ENCODE results near the gene SVOP.

The SVOP gene

GRCh38 chr12:109004017-109004416, 16.9 kb downstream of the SVOP start:
- no peak for TF ChIP-seq NFIC (IDR thresholded peaks at IDR 0.05)
- no peak for TF ChIP-seq EP300 (IDR thresholded peaks at IDR 0.05; ENCODE audit: borderline replicate concordance)
- TF ChIP-seq, protein P1, sequence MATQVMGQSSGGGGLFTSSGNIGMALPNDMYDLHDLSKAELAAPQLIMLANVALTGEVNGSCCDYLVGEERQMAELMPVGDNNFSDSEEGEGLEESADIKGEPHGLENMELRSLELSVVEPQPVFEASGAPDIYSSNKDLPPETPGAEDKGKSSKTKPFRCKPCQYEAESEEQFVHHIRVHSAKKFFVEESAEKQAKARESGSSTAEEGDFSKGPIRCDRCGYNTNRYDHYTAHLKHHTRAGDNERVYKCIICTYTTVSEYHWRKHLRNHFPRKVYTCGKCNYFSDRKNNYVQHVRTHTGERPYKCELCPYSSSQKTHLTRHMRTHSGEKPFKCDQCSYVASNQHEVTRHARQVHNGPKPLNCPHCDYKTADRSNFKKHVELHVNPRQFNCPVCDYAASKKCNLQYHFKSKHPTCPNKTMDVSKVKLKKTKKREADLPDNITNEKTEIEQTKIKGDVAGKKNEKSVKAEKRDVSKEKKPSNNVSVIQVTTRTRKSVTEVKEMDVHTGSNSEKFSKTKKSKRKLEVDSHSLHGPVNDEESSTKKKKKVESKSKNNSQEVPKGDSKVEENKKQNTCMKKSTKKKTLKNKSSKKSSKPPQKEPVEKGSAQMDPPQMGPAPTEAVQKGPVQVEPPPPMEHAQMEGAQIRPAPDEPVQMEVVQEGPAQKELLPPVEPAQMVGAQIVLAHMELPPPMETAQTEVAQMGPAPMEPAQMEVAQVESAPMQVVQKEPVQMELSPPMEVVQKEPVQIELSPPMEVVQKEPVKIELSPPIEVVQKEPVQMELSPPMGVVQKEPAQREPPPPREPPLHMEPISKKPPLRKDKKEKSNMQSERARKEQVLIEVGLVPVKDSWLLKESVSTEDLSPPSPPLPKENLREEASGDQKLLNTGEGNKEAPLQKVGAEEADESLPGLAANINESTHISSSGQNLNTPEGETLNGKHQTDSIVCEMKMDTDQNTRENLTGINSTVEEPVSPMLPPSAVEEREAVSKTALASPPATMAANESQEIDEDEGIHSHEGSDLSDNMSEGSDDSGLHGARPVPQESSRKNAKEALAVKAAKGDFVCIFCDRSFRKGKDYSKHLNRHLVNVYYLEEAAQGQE (IDR thresholded peaks at IDR 0.05; ENCODE audit: low read depth) = no peak
- TF ChIP-seq EGR1 (IDR thresholded peaks at IDR 0.05) = no peak
- TF ChIP-seq FOXM1 (IDR thresholded peaks at IDR 0.05; ENCODE audit: borderline replicate concordance, low read depth) = no peak
- no peak for TF ChIP-seq CEBPB (IDR thresholded peaks at IDR 0.05)
- TF ChIP-seq TCF12 (IDR thresholded peaks at IDR 0.05; ENCODE audit: low read depth) = no peak
- no peak for TF ChIP-seq RAD21 (IDR thresholded peaks at IDR 0.05; ENCODE audit: low read depth)
- no peak for TF ChIP-seq CREB1 (IDR thresholded peaks at IDR 0.05; ENCODE audit: low read depth)
- TF ChIP-seq TAF1 (IDR thresholded peaks at IDR 0.05; ENCODE audit: low read depth) = no peak

DNA sequence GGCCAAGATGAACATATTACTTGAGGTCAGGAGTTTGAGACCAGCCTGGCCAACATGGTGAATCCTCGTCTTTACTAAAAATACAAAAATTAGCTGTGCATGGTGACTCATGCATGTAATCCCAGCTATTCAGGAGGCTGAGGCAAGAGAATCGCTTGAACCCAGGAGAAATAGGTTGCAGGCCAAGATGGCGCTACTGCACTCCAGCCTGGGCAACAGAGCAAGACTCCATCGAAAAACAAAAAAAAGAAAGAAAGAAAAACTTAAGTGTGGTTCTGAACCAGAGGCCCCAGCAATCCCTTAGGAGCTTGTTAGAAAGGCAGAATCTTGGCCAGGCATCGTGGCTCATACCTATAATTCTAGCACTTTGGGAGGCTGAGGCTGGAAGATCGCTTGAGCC, 24.5 kb downstream of the SVOP start:
- TF ChIP-seq YY1 (IDR thresholded peaks at IDR 0.05; ENCODE audit: low read depth) (no peak), CEBPB (IDR thresholded peaks at IDR 0.05) (no peak)

DNA sequence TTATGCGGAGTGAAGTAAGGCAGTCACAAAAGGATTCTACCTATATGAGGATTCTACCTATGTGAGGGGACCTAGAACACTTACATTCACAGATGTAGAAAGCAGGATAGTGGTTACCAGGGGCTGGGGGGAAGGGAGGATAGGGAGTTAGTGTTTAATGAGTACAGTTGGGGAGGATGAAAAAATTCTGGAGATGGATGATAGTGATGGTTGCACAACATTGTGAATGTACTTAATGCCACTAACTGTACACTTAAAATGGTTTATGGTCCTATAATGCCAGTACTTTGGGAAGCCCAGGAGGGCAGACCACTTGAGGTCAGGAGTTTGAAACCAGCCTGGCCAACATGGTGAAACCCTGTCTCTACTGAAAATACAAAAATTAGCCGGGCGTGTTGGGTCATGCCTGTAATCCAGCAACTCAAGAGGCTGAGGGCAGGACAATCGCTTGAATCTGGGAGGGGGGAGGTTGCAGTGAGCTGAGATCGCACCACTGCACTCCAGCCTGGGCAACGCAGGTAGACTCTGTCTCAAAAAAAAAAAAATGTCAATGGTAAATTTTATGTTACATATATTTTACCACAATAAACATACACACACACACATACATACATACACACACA, 25.4 kb downstream of the SVOP start:
- TF ChIP-seq ZBTB7A (IDR thresholded peaks at IDR 0.05; ENCODE audit: low read depth) = no peak
- TF ChIP-seq TEAD4 (IDR thresholded peaks at IDR 0.05) = no peak
- no peak for TF ChIP-seq CREB1 (IDR thresholded peaks at IDR 0.05; ENCODE audit: low read depth)
- TF ChIP-seq, protein P2, sequence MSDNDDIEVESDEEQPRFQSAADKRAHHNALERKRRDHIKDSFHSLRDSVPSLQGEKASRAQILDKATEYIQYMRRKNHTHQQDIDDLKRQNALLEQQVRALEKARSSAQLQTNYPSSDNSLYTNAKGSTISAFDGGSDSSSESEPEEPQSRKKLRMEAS (IDR thresholded peaks at IDR 0.05) = no peak
- no peak for TF ChIP-seq TCF12 (IDR thresholded peaks at IDR 0.05; ENCODE audit: low read depth)
- TF ChIP-seq USF1 (IDR thresholded peaks at IDR 0.05) = no peak
- no peak for TF ChIP-seq NFIC (IDR thresholded peaks at IDR 0.05)
- no peak for TF ChIP-seq RAD21 (IDR thresholded peaks at IDR 0.05; ENCODE audit: low read depth)
- TF ChIP-seq, protein P1 (IDR thresholded peaks at IDR 0.05; ENCODE audit: low read depth) = no peak

DNA sequence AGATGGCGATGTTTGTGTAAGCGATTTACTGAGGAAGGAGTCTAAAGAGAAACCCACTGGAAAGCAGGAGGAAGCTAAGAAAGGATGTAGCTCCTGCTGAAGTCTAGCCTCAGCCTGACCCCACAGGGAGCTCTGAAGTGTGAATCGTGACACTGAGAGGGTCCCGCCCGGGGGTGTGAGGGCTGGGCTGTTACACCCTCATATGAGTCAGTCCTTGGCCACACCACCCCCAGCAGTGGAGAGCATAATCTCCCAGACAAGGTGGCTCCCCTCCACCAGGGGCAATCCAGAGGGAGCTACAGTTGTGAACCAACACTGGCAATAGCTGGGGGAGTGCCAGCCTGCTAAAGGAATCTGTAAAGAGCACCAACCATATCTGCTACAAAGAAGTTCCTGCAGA, 31.5 kb downstream of the SVOP start:
- TF ChIP-seq ZBTB7A (IDR thresholded peaks at IDR 0.05; ENCODE audit: low read depth) = no peak
- TF ChIP-seq, protein P1 (IDR thresholded peaks at IDR 0.05; ENCODE audit: low read depth) = no peak
- TF ChIP-seq TAF1 (IDR thresholded peaks at IDR 0.05; ENCODE audit: low read depth) = no peak
- TF ChIP-seq, protein P2 (IDR thresholded peaks at IDR 0.05) = no peak
- no peak for TF ChIP-seq YY1 (IDR thresholded peaks at IDR 0.05; ENCODE audit: low read depth)
- TF ChIP-seq EGR1 (IDR thresholded peaks at IDR 0.05) = no peak
- TF ChIP-seq USF1 (IDR thresholded peaks at IDR 0.05) = no peak
- no peak for TF ChIP-seq RAD21 (IDR thresholded peaks at IDR 0.05; ENCODE audit: low read depth)
- no peak for TF ChIP-seq TCF12 (IDR thresholded peaks at IDR 0.05; ENCODE audit: low read depth)
- no peak for TF ChIP-seq TEAD4 (IDR thresholded peaks at IDR 0.05)
- no peak for TF ChIP-seq CEBPB (IDR thresholded peaks at IDR 0.05)
- TF ChIP-seq CREB1 (IDR thresholded peaks at IDR 0.05; ENCODE audit: low read depth) = no peak
- TF ChIP-seq EP300 (IDR thresholded peaks at IDR 0.05; ENCODE audit: borderline replicate concordance) = no peak
- TF ChIP-seq FOXM1 (IDR thresholded peaks at IDR 0.05; ENCODE audit: borderline replicate concordance, low read depth) = no peak
- no peak for TF ChIP-seq NFIC (IDR thresholded peaks at IDR 0.05)

DNA sequence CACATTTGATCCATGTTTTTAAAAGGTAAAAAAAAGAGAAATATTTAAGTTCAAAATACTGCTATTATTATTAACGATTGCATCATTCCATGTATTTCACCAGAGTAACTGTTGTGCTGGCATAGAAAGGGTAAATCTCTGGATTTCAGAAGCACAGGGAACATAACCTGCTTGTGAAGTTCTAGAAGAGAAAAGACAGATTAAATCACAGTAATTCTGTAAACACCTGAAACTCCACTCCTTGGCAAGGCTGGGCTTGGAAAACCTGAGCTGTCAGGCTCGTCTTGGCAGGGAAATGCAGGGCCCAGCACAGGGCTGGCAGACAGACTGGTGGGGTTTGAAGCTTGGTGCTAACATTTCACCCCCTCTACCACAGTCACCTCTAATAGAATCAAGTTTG, 35.1 kb downstream of the SVOP start:
- TF ChIP-seq CEBPB (IDR thresholded peaks at IDR 0.05) (no peak), TCF12 (IDR thresholded peaks at IDR 0.05; ENCODE audit: low read depth) (no peak), RAD21 (IDR thresholded peaks at IDR 0.05; ENCODE audit: low read depth) (no peak), EGR1 (IDR thresholded peaks at IDR 0.05) (no peak), CREB1 (IDR thresholded peaks at IDR 0.05; ENCODE audit: low read depth) (no peak), FOXM1 (IDR thresholded peaks at IDR 0.05; ENCODE audit: borderline replicate concordance, low read depth) (no peak), ZBTB7A (IDR thresholded peaks at IDR 0.05; ENCODE audit: low read depth) (no peak), USF1 (IDR thresholded peaks at IDR 0.05) (no peak), EP300 (IDR thresholded peaks at IDR 0.05; ENCODE audit: borderline replicate concordance) (no peak), TEAD4 (IDR thresholded peaks at IDR 0.05) (no peak), TAF1 (IDR thresholded peaks at IDR 0.05; ENCODE audit: low read depth) (no peak)
- TF ChIP-seq, protein P2 (IDR thresholded peaks at IDR 0.05) = no peak

Measured in Ishikawa (cell line).